Upper lobe of left lung (tissue), 6 donors: ENCODE measurements around the gene NSL1. TPM values are rescaled to one million over a fixed set of nuclear protein-coding genes. Genes with fewer than 3 reads are reported as not detected.

ENCODE experiments used
- ATAC-seq, 2 donors: fragments of 200-7000 bp; cut with Tn5 transposase; one replicate each; pipeline ENCODE4 v1.9.1; 2022; ENCODE audit warnings: mild to moderate bottlenecking in 2 of 2, moderate library complexity in 2 of 2; ENCODE audit not compliant: low FRiP score in 2 of 2
- DNase-seq, 2 donors: peaks; one replicate each; pipeline ENCODE4 v3.0.0-alpha.2; 2019 to 2020
- H3K27ac ChIP-seq, 4 donors: fragments of 200-600 bp; sonication (generic); one replicate each; pipeline ENCODE4 v1.5.1; 2016 to 2019
- H3K27me3 ChIP-seq, 4 donors: fragments of 200-600 bp; sonication (generic); one replicate each; pipeline ENCODE4 v1.5.1; 2017 to 2019
- H3K36me3 ChIP-seq, 4 donors: fragments of 200-600 bp; sonication (generic); one replicate each; pipeline ENCODE4 v1.5.1; 2016 to 2019
- H3K4me1 ChIP-seq, 4 donors: fragments of 200-600 bp; sonication (generic); one replicate each; pipeline ENCODE4 v1.5.1; 2018 to 2019
- H3K4me3 ChIP-seq, 4 donors: fragments of 200-600 bp; sonication (generic); one replicate each; pipeline ENCODE4 v1.5.1; 2017 to 2019; ENCODE audit warnings: mild to moderate bottlenecking in 2 of 4, moderate library complexity in 1 of 4
- H3K9me3 ChIP-seq, 4 donors: fragments of 200-600 bp; sonication (generic); one replicate each; pipeline ENCODE4 v1.5.1; 2018 to 2019
- CTCF ChIP-seq, 6 experiments: fragments of 450-650 bp in 4 of 6; fragments of 200-600 bp in 2 of 6; sonication (generic) in 2 of 6; IDR thresholded peaks; one replicate each; pipeline ENCODE4 v1.5.1; 2016 to 2019; ENCODE audit warnings: antibody characterized with exemption in 6 of 6
- EP300 ChIP-seq, 4 donors: sonication (generic); formaldehyde crosslinking; IDR thresholded peaks; one replicate each; pipeline ENCODE4 v1.5.1; 2017; ENCODE audit warnings: antibody characterized with exemption in 4 of 4, control low read depth in 2 of 4
- POLR2A ChIP-seq, 4 donors: fragments of 450-650 bp; IDR thresholded peaks; one replicate each; pipeline ENCODE4 v1.5.1; 2016 to 2017; ENCODE audit warnings: antibody characterized with exemption in 4 of 4, mild to moderate bottlenecking in 2 of 4
- POLR2AphosphoS5 ChIP-seq, 2 donors: sonication (generic); formaldehyde crosslinking; IDR thresholded peaks; one replicate each; pipeline ENCODE4 v1.5.1; 2017; ENCODE audit warnings: antibody characterized with exemption in 2 of 2
- WGBS, 2 donors: methylation state at CpG; one replicate each; pipeline ENCODE4 v1.1.5; 2017 to 2018; 5-methylcytosine and 5-hydroxymethylcytosine counted together
- total RNA-seq, 6 donors: library from RNA; depleted of rRNA in 4 of 6; stranded (reverse); fragments of >200 nt in 4 of 6; gene quantifications; one replicate each; pipeline versions ENCODE4 v1.1.0 to v1.2.1, GENCODE V29; 2016 to 2021
- donor health status: DM: no; HTN: no; CAD: no; lungs with moderate emphysema.
- donor health status: DM: no; HTN: yes; CAD: no; lungs with severe emphysema.

NSL1 gene
- total RNA-seq, 6 donors from 2014 or later, result 26.5 to 44.5 (median 34.1) TPM

GRCh38 chr1:212677136-212677535, 114.4 kb downstream of the NSL1 start:
- H3K27ac ChIP-seq, result no peak overlapping the region
- no peak for TF ChIP-seq EP300 (IDR thresholded peaks at IDR 0.05)
- no peak for TF ChIP-seq POLR2AphosphoS5 (IDR thresholded peaks at IDR 0.05)
- no peak for TF ChIP-seq CTCF (IDR thresholded peaks at IDR 0.05)
- no peak for TF ChIP-seq POLR2A (IDR thresholded peaks at IDR 0.05)
- ATAC-seq (no peak), DNase-seq (no peak)
- no peaks in the 10 kb centered on the region for H3K9me3 ChIP-seq
- H3K4me3 ChIP-seq, result no peak overlapping the region
- no peaks in the 10 kb centered on the region for H3K27me3 ChIP-seq
- no peaks in the 10 kb centered on the region for H3K36me3 ChIP-seq
- WGBS, 2 donors, result 80 to 85% methylated on average over 4 of the region's 4 CpGs
- H3K4me1 ChIP-seq, result no peaks in the 10 kb centered on the region

Other genes starting within 250 kb of the NSL1 start
- 10 to 100 TPM in 5 of 6 donors, 1 to 10 TPM in 1; 7.3 to 69.3 (median 21.2) TPM for gene ATF3, start 183.0 kb downstream of the NSL1 start, total RNA-seq
- 10 to 100 TPM in 2 of 6 donors, 1 to 10 TPM in 4; 2.6 to 14.1 (median 9.4) TPM for gene BATF3, start 91.9 kb downstream of the NSL1 start, total RNA-seq
- gene TATDN3, start 117 bp upstream of the NSL1 start, total RNA-seq, result 10 to 100 TPM in 5 of 6 donors, 1 to 10 TPM in 1; 7.5 to 14.9 (median 11.7) TPM
- 1 to 10 TPM in 1 of 6 donors, not detected in 5; 2.7 TPM for gene SPATA45, start 55.9 kb upstream of the NSL1 start, total RNA-seq
- gene FLVCR1, start 66.5 kb upstream of the NSL1 start, total RNA-seq, result 1 to 10 TPM; 5.2 to 9.4 (median 8.3) TPM
- gene VASH2, start 158.8 kb upstream of the NSL1 start, total RNA-seq, result 1 to 10 TPM in 4 of 6 donors, under 1 TPM in 2; 0.30 to 3.1 (median 1.4) TPM
- gene ANGEL2, start 224.1 kb upstream of the NSL1 start, total RNA-seq, result 10 to 100 TPM; 29.4 to 68.7 (median 35.6) TPM